Liver (tissue), 9 donors: ENCODE measurements around the gene NTM. TPM values are rescaled to one million over a fixed set of nuclear protein-coding genes. Genes with fewer than 3 reads are reported as not detected.

Source experiments
- DNase-seq: peaks from one replicate; pipeline ENCODE4 v3.0.0-alpha.2; 2017; ENCODE audit warnings: low spot score
- H3K27ac ChIP-seq, 2 donors: one replicate each; pipeline ENCODE4 v1.7.0; 2013; ENCODE audit warnings: inconsistent platforms in 2 of 2, low read length in 2 of 2, control low read depth in 1 of 2, low read depth in 1 of 2, mild to moderate bottlenecking in 1 of 2
- H3K27me3 ChIP-seq, 4 donors: one replicate each; pipeline versions ENCODE4 v1.6.1 to v1.7.0; 2013; ENCODE audit warnings: low read length in 3 of 4, inconsistent platforms in 1 of 4, mild to moderate bottlenecking in 1 of 4, moderate library complexity in 1 of 4; ENCODE audit not compliant: control insufficient read depth in 4 of 4, insufficient read depth in 4 of 4
- H3K36me3 ChIP-seq, 4 donors: one replicate each; pipeline versions ENCODE4 v1.6.1 to v1.7.0; 2013; ENCODE audit warnings: low read length in 3 of 4, mild to moderate bottlenecking in 3 of 4, low read depth in 1 of 4, moderate library complexity in 1 of 4; ENCODE audit not compliant: control insufficient read depth in 4 of 4, insufficient read depth in 3 of 4
- H3K4me1 ChIP-seq, 4 donors: one replicate each; pipeline versions ENCODE4 v1.6.1 to v1.7.0; 2013; ENCODE audit warnings: low read length in 3 of 4, mild to moderate bottlenecking in 3 of 4, moderate library complexity in 1 of 4; ENCODE audit not compliant: control insufficient read depth in 4 of 4, insufficient read depth in 4 of 4
- H3K4me3 ChIP-seq, 3 donors: one replicate each; pipeline versions ENCODE4 v1.6.1 to v1.7.0; 2013; ENCODE audit warnings: low read length in 3 of 3, control low read depth in 1 of 3, low read depth in 1 of 3, mild to moderate bottlenecking in 1 of 3
- H3K9ac ChIP-seq, 2 donors: one replicate each; pipeline ENCODE4 v1.7.0; 2013; ENCODE audit warnings: low read length in 2 of 2, mild to moderate bottlenecking in 2 of 2, moderate library complexity in 2 of 2, control low read depth in 1 of 2, low read depth in 1 of 2
- H3K9me3 ChIP-seq, 4 donors: one replicate each; pipeline versions ENCODE4 v1.6.1 to v1.7.0; 2013; ENCODE audit warnings: low read length in 3 of 4; ENCODE audit not compliant: control insufficient read depth in 4 of 4
- CTCF ChIP-seq: fragments of 150-350 bp; IDR thresholded peaks from 2 replicates; pipeline ENCODE4 v1.5.1; 2017; ENCODE audit warnings: improper control_type of control experiment, low read depth, low read length; ENCODE audit not compliant: missing input control
- EGR1 ChIP-seq, 2 donors: IDR thresholded peaks; 2 replicates each; pipeline ENCODE4 v1.6.1; 2016 to 2018; ENCODE audit warnings: antibody characterized with exemption in 2 of 2, low read depth in 2 of 2
- HNF4A ChIP-seq, 2 donors: conservative IDR thresholded peaks; 2 replicates each; pipeline ENCODE4 v1.6.1; 2016; ENCODE audit warnings: antibody characterized with exemption in 2 of 2, mild to moderate bottlenecking in 2 of 2
- RAD21 ChIP-seq, 2 donors: IDR thresholded peaks; 2 replicates each; pipeline ENCODE4 v1.6.1; 2016; ENCODE audit warnings: antibody characterized with exemption in 2 of 2, mild to moderate bottlenecking in 2 of 2
- REST ChIP-seq: IDR thresholded peaks from 2 replicates; pipeline ENCODE4 v1.6.1; 2016; ENCODE audit warnings: antibody characterized with exemption, mild to moderate bottlenecking
- RXRA ChIP-seq, 2 donors: IDR thresholded peaks; 2 replicates each; pipeline ENCODE4 v1.6.1; 2017 to 2018; ENCODE audit warnings: antibody characterized with exemption in 2 of 2, mild to moderate bottlenecking in 1 of 2
- YY1 ChIP-seq: IDR thresholded peaks from 2 replicates; pipeline ENCODE4 v1.6.1; 2016; ENCODE audit warnings: antibody characterized with exemption, mild to moderate bottlenecking
- ZBTB33 ChIP-seq: IDR thresholded peaks from 2 replicates; pipeline ENCODE4 v1.6.1; 2016; ENCODE audit warnings: antibody characterized with exemption
- WGBS: extraction: QIAGEN DNeasy Blood & Tissue Kit; methylation state at CpG from one replicate; pipeline ENCODE4 v1.1.7; 2013; 5-methylcytosine and 5-hydroxymethylcytosine counted together
- polyA plus RNA-seq, 2 donors: library from polyadenylated mRNA; stranded (reverse) in 1 of 2; unstranded in 1 of 2; fragments of 200-250 nt in 1 of 2; fragments of >200 nt in 1 of 2; fragmentation: Nextera tagmentation in 1 of 2; extraction: Ambion mirVana in 1 of 2; gene quantifications; one replicate each; pipeline versions ENCODE4 v1.2.1 to v1.2.3, GENCODE V29; 2013 to 2015
- total RNA-seq, 2 donors: library from RNA; depleted of rRNA; stranded (reverse); fragments of >200 nt; gene quantifications; one replicate each; pipeline ENCODE4 v1.2.3, GENCODE V29; 2014
- donor health status: healthy.
- donor health status: healthy.
- donor health status: healthy.
- donor health status: healthy.
- donor health status: healthy.

NTM gene
- total and polyA plus RNA-seq, 4 donors = 0.08 to 1.1 (median 0.08) TPM; not detected in 1

GRCh38 chr11:131694526-131695424, 324.4 kb downstream of the NTM start:
- 22% methylated on average over 34 of the region's 34 CpGs for WGBS
- no peak for TF ChIP-seq ZBTB33
- peak; percentile 81 to 86 for TF ChIP-seq RAD21 (IDR thresholded peaks at IDR 0.05)
- peak; percentile 91 for TF ChIP-seq CTCF
- no peaks in the 10 kb centered on the region for H3K36me3 ChIP-seq
- H3K27me3 ChIP-seq = no peaks in the 10 kb centered on the region
- no peak overlapping the region for H3K4me3 ChIP-seq
- DNase-seq = peak; percentile 83
- peaks cover 0 to 4% (median 2%) of the 10 kb centered on the region in 4 donors for H3K4me1 ChIP-seq
- H3K9ac ChIP-seq = no peak overlapping the region
- H3K9me3 ChIP-seq = no peaks in the 10 kb centered on the region
- H3K27ac ChIP-seq = no peak overlapping the region

- Histone ChIP-seq H3K27me3 (no peaks in the 10 kb centered on the region), H3K4me3 (no peak overlapping the region), H3K27ac (no peak overlapping the region), H3K9me3 (no peaks in the 10 kb centered on the region), H3K36me3 (no peaks in the 10 kb centered on the region), H3K9ac (no peak overlapping the region), H3K4me1 (peaks cover 0 to 4% (median 2%) of the 10 kb centered on the region in 4 donors)
- peak in 1 of 2 donors; percentile 48 for TF ChIP-seq HNF4A (conservative IDR thresholded peaks at IDR 0.05)
- no peak for TF ChIP-seq YY1
- no peak for TF ChIP-seq RAD21 (IDR thresholded peaks at IDR 0.05)
- peak; percentile 25 for DNase-seq
- WGBS = 60% methylated on average over 10 of the region's 10 CpGs
These were observed 325.5 kb downstream of the NTM start for GRCh38 chr11:131695889-131696429.

- Histone ChIP-seq H3K9ac (no peak overlapping the region), H3K4me1 (peaks cover 0 to 4% (median 2%) of the 10 kb centered on the region in 4 donors), H3K27me3 (no peaks in the 10 kb centered on the region), H3K27ac (no peak overlapping the region), H3K4me3 (no peak overlapping the region), H3K36me3 (no peaks in the 10 kb centered on the region), H3K9me3 (no peaks in the 10 kb centered on the region)
- WGBS = 84% methylated on average over 8 of the region's 8 CpGs
- DNase-seq = no peak
- TF ChIP-seq RXRA (IDR thresholded peaks at IDR 0.05) (peak in 1 of 2 donors; percentile 35), HNF4A (conservative IDR thresholded peaks at IDR 0.05) (peak in 1 of 2 donors; percentile 18), EGR1 (IDR thresholded peaks at IDR 0.05; ENCODE audit: low read depth in 2 of 2) (peak in 1 of 2 donors; percentile 81), REST (no peak)
These were observed 326.3 kb downstream of the NTM start for GRCh38 chr11:131696690-131697089.
